WTC11 (cell line): ENCODE data around the gene FBF1. TPM values are rescaled to one million over a fixed set of nuclear protein-coding genes. Genes with fewer than 3 reads are reported as not detected.

Source experiments
- ATAC-seq: fragments of 200-7000 bp; cut with Tn5 transposase; 2 replicates; pipeline ENCODE4 v1.10.0; 2021; ENCODE audit warnings: mild to moderate bottlenecking, moderate library complexity
- CTCF ChIA-PET: fragments of 300-600 bp; sonication (Branson Sonifier 250); formaldehyde crosslinking; loops from one replicate; lab custom pipeline; 2021; ENCODE audit warnings: antibody characterized with exemption; lab: Charles Lee
- POLR2A ChIA-PET: fragments of 350-600 bp; sonication (Branson Sonifier 250); formaldehyde crosslinking; loops from one replicate; lab custom pipeline; 2021; ENCODE audit warnings: antibody characterized with exemption; lab: Charles Lee
- DNase-seq: peaks from one replicate; pipeline ENCODE4 v3.0.0; 2021; ENCODE audit warnings: low spot score
- H3K27ac Mint-ChIP-seq: 2 replicates; pipeline ENCODE4 v1.8.0; 2021; ENCODE audit warnings: mixed read lengths
- H3K27me3 Mint-ChIP-seq: 2 replicates; pipeline ENCODE4 v1.8.0; 2021; ENCODE audit warnings: low read depth, mild to moderate bottlenecking, moderate library complexity, mixed read lengths
- H3K36me3 Mint-ChIP-seq: 2 replicates; pipeline ENCODE4 v1.8.0; 2021; ENCODE audit warnings: mixed read lengths
- H3K4me1 Mint-ChIP-seq: 2 replicates; pipeline ENCODE4 v1.8.0; 2022; ENCODE audit warnings: mixed read lengths
- H3K4me3 Mint-ChIP-seq: 2 replicates; pipeline ENCODE4 v1.8.0; 2021; ENCODE audit warnings: mild to moderate bottlenecking, moderate library complexity, mixed read lengths
- H3K9me3 Mint-ChIP-seq: 2 replicates; pipeline ENCODE4 v1.8.0; 2021; ENCODE audit warnings: mixed read lengths
- CBFB ChIP-seq: sonication (generic); formaldehyde crosslinking; IDR thresholded peaks from 2 replicates; pipeline ENCODE4 v1.8.1; 2022; ENCODE audit warnings: mild to moderate bottlenecking, low read depth, missing genetic modification reagents
- ESRRA ChIP-seq: sonication (generic); formaldehyde crosslinking; IDR thresholded peaks from 2 replicates; pipeline ENCODE4 v1.8.1; 2022; ENCODE audit warnings: mild to moderate bottlenecking, missing genetic modification reagents, borderline replicate concordance
- FOXK1 ChIP-seq: sonication (generic); formaldehyde crosslinking; IDR thresholded peaks from 2 replicates; pipeline ENCODE4 v1.8.0; 2022; ENCODE audit warnings: mild to moderate bottlenecking, moderate library complexity, missing genetic modification reagents
- HMGA2 ChIP-seq: fragments of 250-450 bp; sonication (Bioruptor Pico); IDR thresholded peaks from 2 replicates; pipeline ENCODE4 v1.4.0; 2021; ENCODE audit warnings: mild to moderate bottlenecking, moderate library complexity
- KAT7 ChIP-seq: sonication (generic); formaldehyde crosslinking; IDR thresholded peaks from 2 replicates; pipeline ENCODE4 v1.8.1; 2023; ENCODE audit warnings: missing genetic modification reagents, mild to moderate bottlenecking, borderline replicate concordance
- NFATC4 ChIP-seq: fragments of 250-450 bp; sonication (Bioruptor Pico); IDR thresholded peaks from 2 replicates; pipeline ENCODE4 v1.9.0; 2021; ENCODE audit warnings: mild to moderate bottlenecking
- NR1H2 ChIP-seq: sonication (generic); formaldehyde crosslinking; IDR thresholded peaks from 2 replicates; pipeline ENCODE4 v1.9.0; 2021; ENCODE audit warnings: mild to moderate bottlenecking, moderate library complexity, missing genetic modification reagents
- PRRX2 ChIP-seq: fragments of 250-450 bp; sonication (Bioruptor Pico); IDR thresholded peaks from 2 replicates; pipeline ENCODE4 v1.8.0; 2021; ENCODE audit warnings: mild to moderate bottlenecking
- RELA ChIP-seq: sonication (generic); formaldehyde crosslinking; IDR thresholded peaks from 2 replicates; pipeline ENCODE4 v1.8.1; 2022; ENCODE audit warnings: missing genetic modification reagents, mild to moderate bottlenecking, borderline replicate concordance
- SMAD3 ChIP-seq: sonication (generic); formaldehyde crosslinking; IDR thresholded peaks from 2 replicates; pipeline ENCODE4 v1.8.0; 2022; ENCODE audit warnings: missing genetic modification reagents, mild to moderate bottlenecking, borderline replicate concordance
- TEAD1 ChIP-seq: sonication (generic); formaldehyde crosslinking; IDR thresholded peaks from 2 replicates; pipeline ENCODE4 v1.8.0; 2022; ENCODE audit warnings: mild to moderate bottlenecking, missing genetic modification reagents
- ZNF121 ChIP-seq: sonication (generic); formaldehyde crosslinking; IDR thresholded peaks from 2 replicates; pipeline ENCODE4 v1.8.0; 2023; ENCODE audit warnings: missing genetic modification reagents
- ZNF219 ChIP-seq: sonication (generic); formaldehyde crosslinking; IDR thresholded peaks from 2 replicates; pipeline ENCODE4 v1.8.0; 2023; ENCODE audit warnings: missing genetic modification reagents, mild to moderate bottlenecking, borderline replicate concordance
- ZNF671 ChIP-seq: fragments of 250-450 bp; sonication (Bioruptor Pico); IDR thresholded peaks from 2 replicates; pipeline ENCODE4 v1.8.0; 2021; ENCODE audit warnings: mild to moderate bottlenecking
- total RNA-seq: library from RNA; stranded (reverse); gene quantifications from 3 replicates; pipeline ENCODE4 v1.2.3, GENCODE V29; 2021
- TF ChIP-seq, protein P1 (sequence below): sonication (generic); formaldehyde crosslinking; IDR thresholded peaks from 2 replicates; pipeline ENCODE4 v1.8.1; 2022; ENCODE audit warnings: missing genetic modification reagents, borderline replicate concordance
- TF ChIP-seq, protein P2 (sequence below): sonication (generic); formaldehyde crosslinking; IDR thresholded peaks from 2 replicates; pipeline ENCODE4 v1.8.1; 2023; ENCODE audit warnings: mild to moderate bottlenecking, missing genetic modification reagents, moderate library complexity
- TF ChIP-seq, protein P3 (sequence below): sonication (generic); formaldehyde crosslinking; IDR thresholded peaks from 2 replicates; pipeline ENCODE4 v1.8.1; 2022; ENCODE audit warnings: mild to moderate bottlenecking, missing genetic modification reagents, moderate library complexity, borderline replicate concordance
- TF ChIP-seq, protein P4 (sequence below): sonication (generic); formaldehyde crosslinking; conservative IDR thresholded peaks from 2 replicates; pipeline ENCODE4 v1.8.1; 2022; ENCODE audit warnings: mild to moderate bottlenecking, missing genetic modification reagents
- TF ChIP-seq, protein P5 (sequence below): fragments of 250-450 bp; sonication (Bioruptor Pico); IDR thresholded peaks from 2 replicates; pipeline ENCODE4 v1.8.0; 2021; ENCODE audit warnings: mild to moderate bottlenecking
- TF ChIP-seq, protein P6 (sequence below): sonication (generic); formaldehyde crosslinking; IDR thresholded peaks from 2 replicates; pipeline ENCODE4 v1.8.0; 2022; ENCODE audit warnings: mild to moderate bottlenecking, missing genetic modification reagents
- TF ChIP-seq, protein P7 (sequence below): sonication (generic); formaldehyde crosslinking; IDR thresholded peaks from 2 replicates; pipeline ENCODE4 v1.8.0; 2023; ENCODE audit warnings: missing genetic modification reagents

Gene FBF1
- total RNA-seq, 1 experiment from 2014 or later, result 19.8 TPM

DNA sequence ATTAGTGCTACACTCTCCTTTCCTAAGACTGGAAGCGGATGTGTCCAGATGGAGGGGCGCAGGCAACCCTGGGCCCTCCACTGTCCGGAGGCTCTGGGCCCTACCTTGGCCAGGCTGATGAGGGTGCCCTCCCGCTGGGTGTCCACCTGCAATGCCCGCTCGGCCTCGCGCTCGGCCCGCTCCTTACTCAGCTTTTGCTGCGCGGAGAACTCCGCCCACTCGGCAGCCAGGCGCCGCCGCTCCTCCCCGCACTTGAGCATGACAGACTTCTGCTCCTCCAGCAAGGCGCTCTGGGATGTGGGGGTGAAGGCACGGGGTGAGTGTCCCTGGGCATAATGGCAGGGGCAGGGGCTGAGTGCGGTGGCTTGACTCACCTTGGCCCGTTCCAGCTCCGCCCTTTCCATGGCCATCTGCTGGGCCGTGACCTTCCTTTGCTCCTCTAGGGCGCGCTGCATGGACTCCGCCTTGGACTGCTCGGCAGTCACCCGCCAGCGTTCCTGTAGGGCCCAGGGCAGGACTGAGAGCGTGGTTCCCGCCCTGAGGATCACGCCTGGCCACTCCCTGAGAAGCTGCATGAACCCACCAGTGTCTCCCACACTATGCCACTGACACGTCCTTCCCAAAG, 26.1 kb downstream of the FBF1 start:
- H3K4me1 Mint-ChIP-seq, result 0 out of 2 replicates have a peak, but pooled peaks cover 2% of the 10 kb centered on the region
- peak overlapping the region; percentile 9; the same call in 1 of the 2 replicates for H3K27ac Mint-ChIP-seq
- peaks cover 7% of the 10 kb centered on the region for H3K36me3 Mint-ChIP-seq
- ChIA-PET CTCF (interaction anchor here (0.6 to 7.4 kb wide), 11 partner anchors 9 to 219 kb away, joined by 3 to 53 read pairs (median 4); partner anchors contain the start of genes CDK3 and MRPL38), POLR2A (interaction anchor here (0.5 to 1.0 kb wide), 3 partner anchors 17 to 646 kb away, joined by 3 to 6 read pairs (median 4); partner anchors contain the start of gene FBF1)
- no peak for TF ChIP-seq ZNF219
- TF ChIP-seq KAT7, result no peak
- TF ChIP-seq ZNF121 (CRISPR knock-in tag), result peak; percentile 98
- TF ChIP-seq ZNF671 (CRISPR knock-in tag), result no peak
- no peaks in the 10 kb centered on the region for H3K27me3 Mint-ChIP-seq
- H3K4me3 Mint-ChIP-seq, result no peak overlapping the region
- peak; percentile 83 for ATAC-seq
- DNase-seq, result peak; percentile 66
- no peaks in the 10 kb centered on the region for H3K9me3 Mint-ChIP-seq

DNA sequence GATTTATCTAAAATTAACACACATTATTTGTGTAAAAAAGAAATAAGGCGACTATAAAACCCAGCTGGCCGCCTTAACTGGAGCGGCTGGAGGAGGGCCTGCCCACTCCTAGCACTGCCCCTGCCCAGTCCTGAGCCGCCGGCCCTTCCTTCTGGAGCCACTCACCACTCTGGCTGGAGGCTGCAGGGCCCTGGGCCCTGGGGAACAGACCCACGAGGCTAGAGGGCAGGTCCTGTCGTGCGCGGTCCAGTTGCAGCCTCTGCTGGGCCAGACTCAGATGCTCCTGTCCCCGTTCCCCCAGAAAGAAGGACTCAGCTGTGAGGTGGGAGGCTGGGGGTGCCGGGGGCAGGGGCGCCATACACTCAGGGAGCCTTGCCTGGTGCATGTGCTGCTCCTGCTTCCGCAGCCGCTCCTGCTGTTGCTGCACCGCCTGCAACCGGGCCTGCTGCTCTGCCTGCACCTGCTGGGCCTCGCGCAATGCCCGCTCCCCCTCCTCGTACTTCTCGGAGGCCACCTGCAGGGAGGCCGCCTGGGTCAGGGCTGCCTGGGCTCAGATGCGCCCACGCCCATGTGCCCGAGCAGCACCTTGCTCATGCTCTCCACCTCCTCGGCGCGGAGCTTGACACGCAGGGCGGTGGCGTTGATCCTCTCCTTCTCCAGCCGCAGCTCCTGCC, 27.2 kb downstream of the FBF1 start:
- DNase-seq (no peak), ATAC-seq (no peak)
- no peak overlapping the region for H3K4me3 Mint-ChIP-seq
- ChIA-PET POLR2A (no interaction called here), CTCF (interaction anchor here (3.2 kb wide), 1 partner anchor 92 kb away, joined by 13 read pairs; no protein-coding TSS in a partner anchor)
- no peaks in the 10 kb centered on the region for H3K9me3 Mint-ChIP-seq
- no peaks in the 10 kb centered on the region for H3K27me3 Mint-ChIP-seq
- no peak overlapping the region for H3K27ac Mint-ChIP-seq
- H3K36me3 Mint-ChIP-seq, result peaks cover 6% of the 10 kb centered on the region
- 0 out of 2 replicates have a peak, but pooled peaks cover 2% of the 10 kb centered on the region for H3K4me1 Mint-ChIP-seq
- no peak for TF ChIP-seq PRRX2 (CRISPR knock-in tag)
- no peak for TF ChIP-seq NFATC4 (CRISPR knock-in tag)
- TF ChIP-seq SMAD3 (CRISPR knock-in tag), result no peak
- TF ChIP-seq, protein P1, sequence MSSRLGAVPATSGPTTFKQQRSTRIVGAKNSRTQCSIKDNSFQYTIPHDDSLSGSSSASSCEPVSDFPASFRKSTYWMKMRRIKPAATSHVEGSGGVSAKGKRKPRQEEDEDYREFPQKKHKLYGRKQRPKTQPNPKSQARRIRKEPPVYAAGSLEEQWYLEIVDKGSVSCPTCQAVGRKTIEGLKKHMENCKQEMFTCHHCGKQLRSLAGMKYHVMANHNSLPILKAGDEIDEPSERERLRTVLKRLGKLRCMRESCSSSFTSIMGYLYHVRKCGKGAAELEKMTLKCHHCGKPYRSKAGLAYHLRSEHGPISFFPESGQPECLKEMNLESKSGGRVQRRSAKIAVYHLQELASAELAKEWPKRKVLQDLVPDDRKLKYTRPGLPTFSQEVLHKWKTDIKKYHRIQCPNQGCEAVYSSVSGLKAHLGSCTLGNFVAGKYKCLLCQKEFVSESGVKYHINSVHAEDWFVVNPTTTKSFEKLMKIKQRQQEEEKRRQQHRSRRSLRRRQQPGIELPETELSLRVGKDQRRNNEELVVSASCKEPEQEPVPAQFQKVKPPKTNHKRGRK (CRISPR knock-in tag), result no peak
- TF ChIP-seq, protein P2, sequence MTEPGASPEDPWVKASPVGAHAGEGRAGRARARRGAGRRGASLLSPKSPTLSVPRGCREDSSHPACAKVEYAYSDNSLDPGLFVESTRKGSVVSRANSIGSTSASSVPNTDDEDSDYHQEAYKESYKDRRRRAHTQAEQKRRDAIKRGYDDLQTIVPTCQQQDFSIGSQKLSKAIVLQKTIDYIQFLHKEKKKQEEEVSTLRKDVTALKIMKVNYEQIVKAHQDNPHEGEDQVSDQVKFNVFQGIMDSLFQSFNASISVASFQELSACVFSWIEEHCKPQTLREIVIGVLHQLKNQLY (CRISPR knock-in tag), result no peak
- no peak for TF ChIP-seq TEAD1
- TF ChIP-seq ESRRA, result no peak
- TF ChIP-seq, protein P3, sequence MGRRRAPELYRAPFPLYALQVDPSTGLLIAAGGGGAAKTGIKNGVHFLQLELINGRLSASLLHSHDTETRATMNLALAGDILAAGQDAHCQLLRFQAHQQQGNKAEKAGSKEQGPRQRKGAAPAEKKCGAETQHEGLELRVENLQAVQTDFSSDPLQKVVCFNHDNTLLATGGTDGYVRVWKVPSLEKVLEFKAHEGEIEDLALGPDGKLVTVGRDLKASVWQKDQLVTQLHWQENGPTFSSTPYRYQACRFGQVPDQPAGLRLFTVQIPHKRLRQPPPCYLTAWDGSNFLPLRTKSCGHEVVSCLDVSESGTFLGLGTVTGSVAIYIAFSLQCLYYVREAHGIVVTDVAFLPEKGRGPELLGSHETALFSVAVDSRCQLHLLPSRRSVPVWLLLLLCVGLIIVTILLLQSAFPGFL (CRISPR knock-in tag), result no peak
- TF ChIP-seq, protein P4, sequence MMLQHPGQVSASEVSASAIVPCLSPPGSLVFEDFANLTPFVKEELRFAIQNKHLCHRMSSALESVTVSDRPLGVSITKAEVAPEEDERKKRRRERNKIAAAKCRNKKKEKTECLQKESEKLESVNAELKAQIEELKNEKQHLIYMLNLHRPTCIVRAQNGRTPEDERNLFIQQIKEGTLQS (CRISPR knock-in tag), result no peak
- TF ChIP-seq RELA (CRISPR knock-in tag), result no peak
- no peak for TF ChIP-seq NR1H2
- no peak for TF ChIP-seq HMGA2
- TF ChIP-seq CBFB (CRISPR knock-in tag), result no peak
- no peak for TF ChIP-seq FOXK1 (CRISPR knock-in tag)
- TF ChIP-seq, protein P5, sequence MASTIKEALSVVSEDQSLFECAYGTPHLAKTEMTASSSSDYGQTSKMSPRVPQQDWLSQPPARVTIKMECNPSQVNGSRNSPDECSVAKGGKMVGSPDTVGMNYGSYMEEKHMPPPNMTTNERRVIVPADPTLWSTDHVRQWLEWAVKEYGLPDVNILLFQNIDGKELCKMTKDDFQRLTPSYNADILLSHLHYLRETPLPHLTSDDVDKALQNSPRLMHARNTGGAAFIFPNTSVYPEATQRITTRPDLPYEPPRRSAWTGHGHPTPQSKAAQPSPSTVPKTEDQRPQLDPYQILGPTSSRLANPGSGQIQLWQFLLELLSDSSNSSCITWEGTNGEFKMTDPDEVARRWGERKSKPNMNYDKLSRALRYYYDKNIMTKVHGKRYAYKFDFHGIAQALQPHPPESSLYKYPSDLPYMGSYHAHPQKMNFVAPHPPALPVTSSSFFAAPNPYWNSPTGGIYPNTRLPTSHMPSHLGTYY, result no peak
- TF ChIP-seq, protein P6, sequence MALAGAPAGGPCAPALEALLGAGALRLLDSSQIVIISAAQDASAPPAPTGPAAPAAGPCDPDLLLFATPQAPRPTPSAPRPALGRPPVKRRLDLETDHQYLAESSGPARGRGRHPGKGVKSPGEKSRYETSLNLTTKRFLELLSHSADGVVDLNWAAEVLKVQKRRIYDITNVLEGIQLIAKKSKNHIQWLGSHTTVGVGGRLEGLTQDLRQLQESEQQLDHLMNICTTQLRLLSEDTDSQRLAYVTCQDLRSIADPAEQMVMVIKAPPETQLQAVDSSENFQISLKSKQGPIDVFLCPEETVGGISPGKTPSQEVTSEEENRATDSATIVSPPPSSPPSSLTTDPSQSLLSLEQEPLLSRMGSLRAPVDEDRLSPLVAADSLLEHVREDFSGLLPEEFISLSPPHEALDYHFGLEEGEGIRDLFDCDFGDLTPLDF (CRISPR knock-in tag), result no peak
- no peak for TF ChIP-seq ZNF121 (CRISPR knock-in tag)
- TF ChIP-seq, protein P7, sequence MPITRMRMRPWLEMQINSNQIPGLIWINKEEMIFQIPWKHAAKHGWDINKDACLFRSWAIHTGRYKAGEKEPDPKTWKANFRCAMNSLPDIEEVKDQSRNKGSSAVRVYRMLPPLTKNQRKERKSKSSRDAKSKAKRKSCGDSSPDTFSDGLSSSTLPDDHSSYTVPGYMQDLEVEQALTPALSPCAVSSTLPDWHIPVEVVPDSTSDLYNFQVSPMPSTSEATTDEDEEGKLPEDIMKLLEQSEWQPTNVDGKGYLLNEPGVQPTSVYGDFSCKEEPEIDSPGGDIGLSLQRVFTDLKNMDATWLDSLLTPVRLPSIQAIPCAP (CRISPR knock-in tag), result no peak
